Measurements from ENCODE around the gene TUBB2B. TPM values are rescaled to one million over a fixed set of nuclear protein-coding genes. Genes with fewer than 3 reads are reported as not detected.

TUBB2B gene
- total RNA-seq, 1 experiment from 2014 or later = 0.86 TPM

DNA sequence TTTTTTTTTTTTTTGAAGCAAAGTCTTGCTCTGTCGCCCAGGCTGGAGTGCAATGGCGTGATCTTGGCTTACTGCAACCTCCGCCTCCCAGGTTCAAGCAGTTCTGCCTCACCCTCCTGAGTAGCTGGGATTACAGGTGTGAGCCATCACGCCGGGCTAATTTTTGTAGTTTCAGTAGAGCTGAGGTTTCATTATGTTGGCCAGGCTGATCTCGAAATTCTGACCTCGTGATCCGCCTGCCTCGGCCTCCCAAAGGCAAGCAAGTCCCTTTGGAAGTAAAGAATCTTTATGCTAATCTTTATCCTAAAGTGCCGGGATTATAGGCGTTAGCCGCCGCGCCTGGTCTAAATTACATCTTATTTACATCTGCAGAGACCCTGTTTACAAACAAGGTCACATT lies 32.8 kb upstream of the TUBB2B start:
- peaks cover 9 to 18% of the 10 kb centered on the region in 2 experiments; a peak in 3 of 4 replicates for H3K4me1 ChIP-seq (ENCODE audit: control insufficient read depth in 1 of 2, insufficient read depth in 2 of 2, low read length in 2 of 2)
- H4K20me1 ChIP-seq (ENCODE audit: insufficient read depth) = no peaks in the 10 kb centered on the region
- CTCF ChIA-PET = interaction anchor here (1.4 kb wide), 1 partner anchor 9 kb away, joined by 4 read pairs; no protein-coding TSS in a partner anchor
- POLR2A ChIA-PET = no interaction called here
- TF ChIP-seq ZNF274 (IDR thresholded peaks at IDR 0.05; ENCODE audit: low read depth, low read length) (no peak), ELF1 (IDR thresholded peaks at IDR 0.05; ENCODE audit: borderline replicate concordance, low read depth) (no peak), EZH2 (IDR thresholded peaks at IDR 0.05) (no peak), TCF7L2 (IDR thresholded peaks at IDR 0.05; ENCODE audit: borderline replicate concordance, extremely low read depth, insufficient read depth, insufficient read length) (no peak), CEBPB (IDR thresholded peaks at IDR 0.05; ENCODE audit: low read depth) (no peak)
- TF ChIP-seq, protein P1, sequence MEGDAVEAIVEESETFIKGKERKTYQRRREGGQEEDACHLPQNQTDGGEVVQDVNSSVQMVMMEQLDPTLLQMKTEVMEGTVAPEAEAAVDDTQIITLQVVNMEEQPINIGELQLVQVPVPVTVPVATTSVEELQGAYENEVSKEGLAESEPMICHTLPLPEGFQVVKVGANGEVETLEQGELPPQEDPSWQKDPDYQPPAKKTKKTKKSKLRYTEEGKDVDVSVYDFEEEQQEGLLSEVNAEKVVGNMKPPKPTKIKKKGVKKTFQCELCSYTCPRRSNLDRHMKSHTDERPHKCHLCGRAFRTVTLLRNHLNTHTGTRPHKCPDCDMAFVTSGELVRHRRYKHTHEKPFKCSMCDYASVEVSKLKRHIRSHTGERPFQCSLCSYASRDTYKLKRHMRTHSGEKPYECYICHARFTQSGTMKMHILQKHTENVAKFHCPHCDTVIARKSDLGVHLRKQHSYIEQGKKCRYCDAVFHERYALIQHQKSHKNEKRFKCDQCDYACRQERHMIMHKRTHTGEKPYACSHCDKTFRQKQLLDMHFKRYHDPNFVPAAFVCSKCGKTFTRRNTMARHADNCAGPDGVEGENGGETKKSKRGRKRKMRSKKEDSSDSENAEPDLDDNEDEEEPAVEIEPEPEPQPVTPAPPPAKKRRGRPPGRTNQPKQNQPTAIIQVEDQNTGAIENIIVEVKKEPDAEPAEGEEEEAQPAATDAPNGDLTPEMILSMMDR (IDR thresholded peaks at IDR 0.05 in 2 of 3, conservative IDR thresholded peaks at IDR 0.05 in 1 of 3; ENCODE audit: borderline replicate concordance in 1 of 3, insufficient read depth in 1 of 3, low read depth in 2 of 3, low read length in 2 of 3) = no peak
- DNase-seq (ENCODE audit: low read depth, low spot score) (no peak), ATAC-seq (no peak)
- no peak overlapping the region for H3K27ac ChIP-seq (ENCODE audit: low read depth, low read length)
- peak overlapping the region; percentile 76 for H3K4me2 ChIP-seq (ENCODE audit: low read length)
- intact Hi-C loops (cut with micrococcal nuclease) = no loop called here
- H3K36me3 ChIP-seq (ENCODE audit: control insufficient read depth in 1 of 2, insufficient read depth in 2 of 2, low read length in 2 of 2) = peaks cover 13 to 26% of the 10 kb centered on the region in 2 experiments; a peak in 3 of 4 replicates
- peak overlapping the region; percentile 92 for H3K9ac ChIP-seq (ENCODE audit: low read length)
- no peaks in the 10 kb centered on the region for H3K9me2 ChIP-seq (ENCODE audit: insufficient read depth)
- BruUV-seq (replicated peaks) = TSS peak; percentile 37
- RAD21 ChIA-PET (ENCODE audit: low non-redundant PET in 1 of 2, low total read pairs in 2 of 2, uncharacterized antibody in 2 of 2, unreplicated experiment in 2 of 2) = no interaction called here
- H3K27me3 ChIP-seq (ENCODE audit: insufficient read depth, low read length) = no peaks in the 10 kb centered on the region
- peak overlapping the region; percentile 74 for H3K4me3 ChIP-seq (replicated peaks in 1 of 2; ENCODE audit: low read depth in 1 of 2, low read length in 2 of 2)
- no peak overlapping the region for H2AFZ ChIP-seq (ENCODE audit: low read depth, low read length, poor library complexity, severe bottlenecking)
- no peaks in the 10 kb centered on the region for H3K9me3 ChIP-seq (ENCODE audit: control insufficient read depth in 1 of 2, insufficient read depth in 1 of 2, low read depth in 1 of 2, low read length in 2 of 2)
- peaks cover 65% of the 10 kb centered on the region for H3K79me2 ChIP-seq (ENCODE audit: insufficient read depth, low read length)

DNA sequence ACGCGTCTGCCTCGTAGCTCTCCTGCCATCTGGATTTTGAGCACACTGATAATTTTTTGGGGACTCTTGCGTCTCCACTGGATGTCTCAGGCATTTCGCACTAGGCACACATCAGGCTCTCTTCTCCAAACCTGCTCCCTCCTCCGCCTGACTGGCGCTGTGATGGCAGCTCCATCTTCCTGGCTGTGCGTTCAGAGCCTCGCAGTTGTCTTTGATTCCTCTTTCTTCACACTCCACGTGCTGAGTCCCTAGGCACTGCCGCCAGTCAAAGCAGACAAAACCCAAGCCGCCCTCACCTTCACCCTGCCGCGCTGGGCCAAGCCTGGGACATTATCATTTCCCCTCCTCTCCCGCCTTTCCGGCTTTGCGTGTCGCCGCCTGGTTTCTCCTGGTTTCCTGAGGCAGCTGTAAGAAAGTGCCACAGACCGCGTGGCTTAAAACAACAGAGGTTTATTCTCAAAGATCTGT lies 32.1 kb upstream of the TUBB2B start:
- intact Hi-C loops (cut with micrococcal nuclease) = loop anchor here (2.0 kb wide), 1 partner anchor 133 kb away; no protein-coding TSS in a partner anchor
- CTCF ChIA-PET = no interaction called here
- H2AFZ ChIP-seq (ENCODE audit: low read depth, low read length, poor library complexity, severe bottlenecking) = no peak overlapping the region
- TF ChIP-seq ZFX (IDR thresholded peaks at IDR 0.05) (no peak; the same call in 1 of the 2 replicates), CBX3 (IDR thresholded peaks at IDR 0.05; ENCODE audit: low read depth) (no peak), SRF (IDR thresholded peaks at IDR 0.05; ENCODE audit: low read depth) (no peak), JUND (IDR thresholded peaks at IDR 0.05) (no peak)
- TF ChIP-seq, protein P2, sequence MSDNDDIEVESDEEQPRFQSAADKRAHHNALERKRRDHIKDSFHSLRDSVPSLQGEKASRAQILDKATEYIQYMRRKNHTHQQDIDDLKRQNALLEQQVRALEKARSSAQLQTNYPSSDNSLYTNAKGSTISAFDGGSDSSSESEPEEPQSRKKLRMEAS (IDR thresholded peaks at IDR 0.05) = peak; percentile 35; the same call in 1 of the 2 replicates
- TF ChIP-seq, protein P3, sequence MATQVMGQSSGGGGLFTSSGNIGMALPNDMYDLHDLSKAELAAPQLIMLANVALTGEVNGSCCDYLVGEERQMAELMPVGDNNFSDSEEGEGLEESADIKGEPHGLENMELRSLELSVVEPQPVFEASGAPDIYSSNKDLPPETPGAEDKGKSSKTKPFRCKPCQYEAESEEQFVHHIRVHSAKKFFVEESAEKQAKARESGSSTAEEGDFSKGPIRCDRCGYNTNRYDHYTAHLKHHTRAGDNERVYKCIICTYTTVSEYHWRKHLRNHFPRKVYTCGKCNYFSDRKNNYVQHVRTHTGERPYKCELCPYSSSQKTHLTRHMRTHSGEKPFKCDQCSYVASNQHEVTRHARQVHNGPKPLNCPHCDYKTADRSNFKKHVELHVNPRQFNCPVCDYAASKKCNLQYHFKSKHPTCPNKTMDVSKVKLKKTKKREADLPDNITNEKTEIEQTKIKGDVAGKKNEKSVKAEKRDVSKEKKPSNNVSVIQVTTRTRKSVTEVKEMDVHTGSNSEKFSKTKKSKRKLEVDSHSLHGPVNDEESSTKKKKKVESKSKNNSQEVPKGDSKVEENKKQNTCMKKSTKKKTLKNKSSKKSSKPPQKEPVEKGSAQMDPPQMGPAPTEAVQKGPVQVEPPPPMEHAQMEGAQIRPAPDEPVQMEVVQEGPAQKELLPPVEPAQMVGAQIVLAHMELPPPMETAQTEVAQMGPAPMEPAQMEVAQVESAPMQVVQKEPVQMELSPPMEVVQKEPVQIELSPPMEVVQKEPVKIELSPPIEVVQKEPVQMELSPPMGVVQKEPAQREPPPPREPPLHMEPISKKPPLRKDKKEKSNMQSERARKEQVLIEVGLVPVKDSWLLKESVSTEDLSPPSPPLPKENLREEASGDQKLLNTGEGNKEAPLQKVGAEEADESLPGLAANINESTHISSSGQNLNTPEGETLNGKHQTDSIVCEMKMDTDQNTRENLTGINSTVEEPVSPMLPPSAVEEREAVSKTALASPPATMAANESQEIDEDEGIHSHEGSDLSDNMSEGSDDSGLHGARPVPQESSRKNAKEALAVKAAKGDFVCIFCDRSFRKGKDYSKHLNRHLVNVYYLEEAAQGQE (IDR thresholded peaks at IDR 0.05; ENCODE audit: low read depth) = no peak

More for the DNA sequence above, 32.1 kb upstream of the TUBB2B start:
- peaks cover 58% of the 10 kb centered on the region for H3K79me2 ChIP-seq (ENCODE audit: insufficient read depth, low read length)
- peaks cover 9 to 18% of the 10 kb centered on the region in 2 experiments; a peak in 3 of 4 replicates for H3K4me1 ChIP-seq (ENCODE audit: control insufficient read depth in 1 of 2, insufficient read depth in 2 of 2, low read length in 2 of 2)
- no TSS peak for BruUV-seq (replicated peaks)
- ATAC-seq (peak; percentile 44), DNase-seq (ENCODE audit: low read depth, low spot score) (no peak)
- H3K27me3 ChIP-seq (ENCODE audit: insufficient read depth, low read length) = no peaks in the 10 kb centered on the region
- POLR2A ChIA-PET = interaction anchor here (1.2 kb wide), 1 partner anchor 20 kb away, joined by 3 read pairs; no protein-coding TSS in a partner anchor
- H3K4me2 ChIP-seq (ENCODE audit: low read length) = peak overlapping the region; percentile 76
- H3K9ac ChIP-seq (ENCODE audit: low read length) = peak overlapping the region; percentile 92
- H3K9me2 ChIP-seq (ENCODE audit: insufficient read depth) = no peaks in the 10 kb centered on the region
- peaks cover 10 to 23% of the 10 kb centered on the region in 2 experiments; a peak in 3 of 4 replicates for H3K36me3 ChIP-seq (ENCODE audit: control insufficient read depth in 1 of 2, insufficient read depth in 2 of 2, low read length in 2 of 2)
- RAD21 ChIA-PET (ENCODE audit: low non-redundant PET in 1 of 2, low total read pairs in 2 of 2, uncharacterized antibody in 2 of 2, unreplicated experiment in 2 of 2) = no interaction called here
- H3K9me3 ChIP-seq (ENCODE audit: control insufficient read depth in 1 of 2, insufficient read depth in 1 of 2, low read depth in 1 of 2, low read length in 2 of 2) = no peaks in the 10 kb centered on the region
- peak overlapping the region; percentile 76 for H3K27ac ChIP-seq (ENCODE audit: low read depth, low read length)
- H4K20me1 ChIP-seq (ENCODE audit: insufficient read depth) = no peaks in the 10 kb centered on the region
- peak overlapping the region; percentile 74 for H3K4me3 ChIP-seq (replicated peaks in 1 of 2; ENCODE audit: low read depth in 1 of 2, low read length in 2 of 2)

Data from HCT116 (cell line).